Dedifferentiated amniotic fluid mesenchymal stem cell (primary cell): ENCODE results near the gene ECHS1.

ENCODE experiments used
- DNase-seq: peaks from one replicate; pipeline ENCODE4 v3.0.0-alpha.2; 2016; ENCODE audit errors: extremely low spot score

Gene ECHS1

DNA sequence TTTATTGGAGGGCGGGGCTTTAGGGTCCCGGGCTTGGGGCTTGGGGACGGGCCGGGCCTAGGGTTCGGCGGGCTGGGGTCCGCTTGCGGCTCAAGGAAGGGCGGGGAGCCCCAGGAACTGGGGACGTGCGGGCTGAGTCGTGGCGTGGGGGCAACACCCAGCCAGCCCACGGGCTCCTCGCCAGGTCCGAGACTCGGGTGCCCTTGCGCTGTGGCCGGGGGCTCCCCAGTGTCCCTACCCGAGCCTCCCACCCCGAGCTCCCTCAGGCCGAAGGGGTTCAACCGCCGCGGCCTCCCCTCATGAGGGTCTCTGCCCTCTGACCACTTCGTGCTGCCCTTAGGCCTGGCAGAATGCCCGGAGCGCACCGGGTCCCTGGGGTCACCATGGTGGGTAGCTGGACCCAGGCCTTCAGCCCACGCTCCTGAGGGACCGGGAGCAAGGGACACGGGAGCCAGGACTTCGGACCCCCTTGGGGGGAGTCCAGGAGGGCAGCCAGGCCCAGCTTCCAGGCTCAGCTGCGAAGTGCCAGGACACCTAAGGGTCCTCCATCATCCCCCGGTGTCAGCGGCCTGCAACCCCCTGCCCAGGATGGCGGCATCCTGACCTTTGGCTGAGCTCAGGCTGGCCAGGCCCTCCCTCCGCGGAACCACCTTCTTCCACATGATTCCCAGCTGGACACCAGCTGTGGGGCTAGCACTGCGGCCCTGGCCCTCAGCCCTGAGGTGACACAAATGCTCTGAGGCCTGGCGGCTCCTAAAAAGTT lies 14.8 kb downstream of the ECHS1 start:
- DNase-seq = no peak

DNA sequence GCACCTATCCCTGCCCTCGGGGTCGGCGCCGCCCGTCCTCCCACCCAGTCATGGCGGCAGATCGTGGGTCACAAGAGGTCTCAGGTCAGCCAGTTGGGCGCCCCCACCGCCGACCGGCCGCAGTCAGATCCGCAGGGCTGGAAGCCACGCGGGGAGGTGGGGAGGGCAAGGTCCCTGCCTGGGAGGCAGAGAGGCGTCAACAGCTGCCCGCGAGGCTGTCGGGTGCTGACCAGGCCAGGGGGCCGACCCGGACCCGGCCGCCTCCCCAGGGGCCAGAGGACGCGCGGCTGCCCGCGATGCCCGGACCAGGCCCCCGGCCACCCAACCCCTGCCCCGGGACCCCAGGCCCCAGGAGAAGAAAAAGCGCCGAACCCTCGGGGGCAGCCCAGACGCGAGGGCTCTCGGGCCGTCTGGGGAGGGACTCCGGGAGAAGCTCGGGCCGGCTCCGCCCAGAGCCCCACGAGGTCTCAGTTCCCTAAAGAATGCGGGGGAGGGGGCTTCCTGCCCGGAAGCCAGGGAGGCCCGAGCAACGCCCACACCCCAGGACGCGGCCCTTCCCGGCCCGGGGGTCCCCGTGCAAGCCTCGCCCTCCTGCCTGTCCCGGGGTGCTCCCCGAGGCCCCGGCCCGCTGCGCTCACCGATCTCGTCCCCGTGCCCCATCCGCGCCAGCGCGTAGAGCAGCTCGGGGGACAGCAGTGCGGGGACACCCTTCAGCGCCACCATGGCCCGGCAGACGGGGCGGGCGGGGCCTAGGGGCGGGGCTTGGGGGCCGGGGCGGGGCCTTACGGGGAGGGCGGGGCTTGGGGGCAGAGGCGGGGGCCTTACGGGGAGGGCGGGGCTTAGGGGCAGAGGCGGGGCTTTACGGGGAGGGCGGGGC lies 15.6 kb downstream of the ECHS1 start, which contains the start of gene FUOM:
TSS of gene FUOM (minus strand) at position 735 of the 877 bp plus-strand sequence. CDS start at position 723, 12 bp downstream.
- DNase-seq = no peak

DNA sequence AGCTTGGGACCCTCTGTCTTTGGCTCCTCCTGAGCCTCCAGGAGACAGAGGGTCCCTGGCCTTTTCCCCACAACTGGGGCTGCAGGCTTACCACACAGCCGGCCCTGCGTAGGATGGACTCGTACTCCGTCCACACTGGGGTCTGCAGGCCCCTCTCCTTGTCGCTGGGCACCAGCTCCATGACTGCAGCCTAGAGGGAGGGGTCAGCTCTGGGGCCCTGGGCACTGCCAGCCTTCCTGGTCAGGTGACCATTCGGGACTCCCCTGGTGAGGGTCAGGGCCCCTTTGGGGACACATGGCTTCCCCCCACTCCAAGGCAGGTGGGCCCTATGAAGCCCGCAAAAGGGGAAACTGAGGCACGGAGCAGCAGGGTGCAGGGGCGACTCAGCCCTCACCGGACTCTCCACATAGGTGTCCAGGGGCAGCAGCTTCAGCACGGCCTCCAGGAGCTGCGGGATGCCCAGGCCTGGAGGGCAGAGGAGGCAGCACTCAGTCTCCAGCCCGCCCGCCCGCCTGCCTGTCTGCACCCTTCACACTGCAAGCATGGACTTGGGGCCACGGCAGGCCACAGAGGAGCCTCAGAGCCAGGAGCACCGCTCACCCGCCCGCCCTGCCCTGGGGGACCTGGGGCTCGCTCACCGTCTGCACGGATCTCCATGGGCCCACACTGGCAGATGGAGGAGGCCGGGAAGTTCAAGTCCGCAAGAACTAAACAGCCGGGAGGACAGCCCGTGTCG lies 16.4 kb downstream of the ECHS1 start:
- DNase-seq = no peak

DNA sequence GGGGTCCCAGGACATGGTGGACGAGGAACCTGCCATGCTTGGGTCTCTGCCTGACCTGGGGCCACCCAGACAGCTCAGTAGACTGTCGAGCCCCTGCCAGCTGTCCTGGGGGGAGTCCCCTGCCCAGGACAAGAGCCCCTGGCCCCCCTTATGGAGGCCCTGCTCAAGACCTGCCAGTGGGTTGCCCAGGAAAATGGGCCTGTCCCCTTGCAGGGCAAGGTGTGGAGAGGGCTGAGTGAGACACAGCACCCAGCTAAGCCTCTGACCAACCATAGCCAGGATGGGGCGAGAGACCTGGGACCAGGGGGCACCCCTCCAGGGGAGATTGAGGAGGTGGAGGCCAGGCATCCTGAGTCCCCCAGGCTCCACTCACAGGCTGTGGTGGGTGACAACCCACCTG lies 17.2 kb downstream of the ECHS1 start:
- no peak for DNase-seq

DNA sequence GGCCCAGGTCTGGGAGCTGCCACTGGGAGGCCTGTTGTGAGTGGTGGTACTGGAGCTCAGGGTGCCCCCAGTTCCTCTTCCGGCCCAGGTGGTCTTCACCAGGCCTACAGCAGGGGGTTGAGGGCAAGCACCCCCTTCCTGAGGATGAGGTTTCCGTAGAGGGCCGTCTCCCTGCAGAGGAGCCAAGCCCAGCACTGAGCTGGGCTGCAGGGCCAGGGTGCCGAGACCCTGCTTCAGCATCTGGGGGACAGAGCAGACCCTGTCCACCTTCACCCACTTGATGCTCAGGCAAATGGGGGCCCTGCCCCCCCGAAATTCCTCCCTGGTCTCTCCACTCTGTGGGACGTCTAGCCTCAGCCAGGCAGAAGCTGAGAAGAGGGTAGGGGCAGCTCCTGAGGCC lies 17.9 kb downstream of the ECHS1 start:
- DNase-seq = no peak

DNA sequence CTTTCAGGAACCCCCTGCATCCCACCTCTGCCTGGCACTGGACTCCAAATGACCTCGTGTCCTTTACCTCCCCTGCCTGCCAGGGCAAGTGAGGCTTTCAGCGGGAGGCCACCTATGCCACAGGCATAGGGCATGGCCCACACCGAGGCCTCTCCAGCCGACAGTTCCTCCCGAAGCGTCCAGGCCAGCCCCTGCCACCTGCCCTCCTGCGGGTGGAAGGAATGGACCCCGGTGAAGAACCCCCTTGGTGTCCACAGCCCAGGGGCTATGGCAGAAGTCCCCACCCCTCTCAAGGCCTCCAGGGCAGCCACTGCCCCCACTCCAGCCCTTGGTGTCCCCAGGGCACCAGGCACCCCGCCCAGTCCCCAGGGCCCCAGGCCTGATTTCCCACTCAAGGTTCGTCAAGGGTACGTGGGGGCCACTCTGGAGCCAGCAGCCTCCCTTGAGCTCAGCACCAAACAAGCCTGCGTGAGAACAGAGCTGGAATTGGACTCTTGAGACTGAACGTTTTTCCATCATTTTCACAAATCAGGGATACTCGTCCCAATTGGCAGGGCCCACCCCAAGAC lies 18.4 kb downstream of the ECHS1 start:
- no peak for DNase-seq

DNA sequence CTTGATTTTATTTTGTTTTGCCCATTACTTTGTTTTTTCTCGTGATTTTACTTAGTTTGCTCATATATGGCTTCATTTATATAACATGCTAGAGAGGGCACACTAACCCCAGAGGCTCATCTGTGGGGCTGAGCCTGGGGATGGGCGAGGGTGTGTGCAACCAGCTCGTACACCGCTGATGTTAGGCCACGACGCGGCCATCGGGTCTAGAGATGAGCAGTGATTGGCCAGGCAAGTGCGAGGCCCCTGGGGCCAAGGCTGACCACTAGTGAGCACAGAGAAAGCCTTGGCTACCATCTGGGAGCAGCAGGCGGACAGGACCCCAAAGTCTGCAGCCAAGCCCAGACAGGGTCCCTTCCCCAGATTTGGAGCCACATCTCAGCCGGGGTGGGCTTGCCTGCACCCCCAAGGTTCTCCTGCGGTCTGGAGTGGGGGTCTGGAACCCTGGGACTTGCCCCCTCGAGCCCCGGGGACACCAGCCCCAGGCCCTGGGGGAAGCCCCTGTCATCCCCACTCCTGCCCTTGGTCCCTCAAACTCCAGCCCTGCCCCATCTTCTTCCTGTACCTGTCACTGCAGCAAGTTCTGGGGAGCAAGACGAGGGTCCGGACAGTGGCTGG lies 19.1 kb downstream of the ECHS1 start:
- no peak for DNase-seq

DNA sequence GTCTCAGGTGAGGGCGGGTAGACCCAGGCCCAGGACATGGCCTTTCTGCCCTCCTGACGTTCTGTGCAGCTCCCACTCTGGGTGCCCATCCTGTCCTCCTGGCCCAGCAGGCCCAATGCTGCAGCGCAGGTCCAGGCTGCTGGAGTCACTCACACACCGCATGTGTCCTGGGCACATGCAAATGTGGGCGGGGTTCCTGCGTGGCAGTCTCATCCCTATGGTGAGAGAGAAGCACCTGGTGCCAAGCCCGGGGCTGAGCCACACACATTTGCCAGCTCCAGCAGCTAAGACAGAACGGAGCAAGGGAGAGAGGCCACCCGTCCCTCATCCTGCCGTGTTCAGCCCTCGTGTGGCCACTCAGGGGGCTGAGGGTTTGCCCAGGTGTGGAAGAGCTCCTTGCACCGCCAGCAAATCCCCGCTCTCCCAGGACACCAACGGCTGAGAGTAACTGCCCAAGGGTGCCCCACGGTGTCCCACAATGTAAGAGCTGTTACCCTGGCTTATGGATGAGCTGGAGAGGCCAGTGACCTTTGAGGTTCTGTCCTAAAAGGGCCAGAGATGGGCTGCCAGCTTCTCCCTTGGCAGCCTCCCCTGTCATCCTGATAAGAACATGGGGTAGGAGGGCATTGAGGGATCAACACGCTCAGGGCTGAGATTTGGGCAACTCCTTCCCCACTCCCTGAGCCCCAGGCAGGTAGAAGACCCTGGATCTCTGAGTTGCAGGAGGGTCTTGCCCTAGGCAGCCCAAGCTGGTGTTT lies 19.8 kb downstream of the ECHS1 start:
- no peak for DNase-seq

DNA sequence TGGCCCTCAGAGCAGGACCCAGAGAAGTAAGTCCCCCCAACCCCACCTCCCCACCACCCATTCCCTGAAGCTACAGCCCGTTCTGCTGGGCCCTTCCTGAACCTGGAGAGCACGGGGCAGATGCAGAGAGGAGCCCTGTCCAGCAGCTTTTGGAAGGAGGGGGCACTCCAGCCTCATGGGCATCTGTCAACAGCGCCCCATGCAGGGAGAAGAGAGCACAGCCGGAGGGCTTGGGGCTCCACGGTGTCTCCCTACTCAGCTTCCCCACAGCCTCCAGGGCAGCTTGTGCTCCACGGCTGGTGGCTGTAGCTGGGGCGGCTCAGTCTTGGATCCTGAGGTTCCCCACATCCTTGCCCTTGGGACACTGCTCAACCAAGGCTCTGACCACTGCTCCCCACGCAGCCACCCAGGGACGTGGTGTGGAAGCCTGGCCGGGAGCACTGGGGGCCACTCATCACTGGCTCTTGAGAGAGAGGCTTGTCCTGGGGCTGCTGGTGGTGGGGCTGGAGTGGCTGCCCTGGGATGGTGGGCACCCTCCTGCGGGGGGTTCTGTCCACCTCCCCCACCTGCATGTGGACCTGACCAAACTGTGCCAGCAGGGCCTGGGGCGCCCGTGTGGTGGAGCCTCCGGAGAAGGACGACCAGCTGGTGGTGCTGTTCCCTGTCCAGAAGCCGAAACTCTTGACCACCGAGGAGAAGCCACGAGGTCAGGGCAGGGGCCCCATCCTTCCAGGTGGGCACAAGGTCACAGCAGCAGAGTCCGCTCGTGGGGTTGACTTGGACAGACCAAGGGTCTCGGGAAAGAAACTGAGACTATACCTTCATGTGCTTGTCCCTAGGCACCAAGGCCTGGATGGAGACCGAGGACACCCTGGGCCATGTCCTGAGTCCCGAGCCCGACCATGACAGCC lies 21.5 kb downstream of the ECHS1 start:
- DNase-seq = no peak

DNA sequence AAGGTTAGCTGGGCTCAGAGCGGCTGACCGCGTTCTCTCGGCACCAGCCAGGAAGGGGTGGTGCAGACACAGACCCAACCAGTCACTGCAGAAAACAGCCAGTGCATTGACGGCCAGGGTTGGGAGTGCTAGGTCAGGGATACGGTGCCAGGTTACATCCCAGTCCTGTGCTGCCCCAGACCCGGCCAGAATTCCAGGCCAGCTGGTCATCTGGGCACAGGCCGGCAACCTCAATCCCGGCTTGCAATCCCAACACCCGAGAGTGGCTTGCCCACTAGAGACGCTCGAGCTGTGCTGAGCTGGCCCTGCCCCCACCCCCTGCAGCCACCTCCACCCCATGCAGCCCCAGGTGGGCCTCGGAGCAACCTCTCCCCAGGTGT lies 22.2 kb downstream of the ECHS1 start:
- DNase-seq = no peak

DNA sequence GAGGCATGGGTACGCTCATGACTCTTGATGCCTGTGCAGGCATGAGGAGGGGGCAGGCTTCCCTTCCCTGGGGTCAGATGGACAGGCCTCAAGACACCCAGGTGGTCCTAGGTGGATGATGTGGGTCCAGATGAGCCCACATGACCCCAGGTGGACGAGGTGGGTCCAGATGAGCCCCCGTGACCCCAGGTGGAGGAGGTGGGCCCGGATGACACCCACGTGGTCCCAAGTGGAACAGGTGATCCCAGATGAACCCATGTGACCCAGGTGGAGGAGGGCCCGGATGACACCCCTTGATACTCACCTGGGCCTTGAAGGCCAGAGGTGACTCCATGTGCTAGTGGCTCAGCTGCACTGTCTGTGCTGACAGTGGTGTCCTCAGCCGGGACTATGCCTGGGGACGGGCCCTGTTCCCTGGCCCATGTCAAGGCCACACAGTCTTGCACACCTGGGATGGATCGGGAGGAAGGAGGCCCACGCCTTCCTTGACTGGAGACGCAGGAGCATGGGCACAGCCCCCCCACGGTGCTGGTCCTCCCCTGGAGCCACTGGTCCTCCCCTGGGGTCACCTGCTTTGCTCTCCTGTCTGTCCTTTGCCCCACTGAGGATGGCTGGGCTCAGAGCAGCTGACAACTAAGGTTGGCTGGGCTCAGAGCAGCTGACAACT lies 22.7 kb downstream of the ECHS1 start:
- no peak for DNase-seq

DNA sequence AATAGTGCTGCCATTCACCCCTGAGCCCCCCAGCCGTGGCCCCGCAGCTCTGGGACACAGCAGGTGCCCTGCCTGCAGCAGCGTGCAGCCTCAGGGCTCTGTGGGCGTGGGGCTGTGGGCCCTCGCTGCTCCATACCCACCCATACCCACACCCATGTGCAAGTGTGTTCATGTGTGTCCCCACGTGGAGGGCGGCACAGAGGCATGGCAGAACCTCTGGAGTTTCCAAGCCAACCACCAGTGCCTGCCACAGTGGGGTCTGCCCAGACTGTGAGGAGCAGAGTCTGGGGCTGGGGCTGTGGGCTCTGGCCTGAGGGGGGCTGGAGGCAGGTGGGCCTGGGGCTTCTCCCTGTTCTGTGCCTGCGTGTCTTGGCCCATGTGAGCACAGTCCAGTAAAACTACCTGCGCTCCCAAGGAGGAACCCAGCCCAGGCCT lies 23.6 kb downstream of the ECHS1 start:
- DNase-seq = no peak

DNA sequence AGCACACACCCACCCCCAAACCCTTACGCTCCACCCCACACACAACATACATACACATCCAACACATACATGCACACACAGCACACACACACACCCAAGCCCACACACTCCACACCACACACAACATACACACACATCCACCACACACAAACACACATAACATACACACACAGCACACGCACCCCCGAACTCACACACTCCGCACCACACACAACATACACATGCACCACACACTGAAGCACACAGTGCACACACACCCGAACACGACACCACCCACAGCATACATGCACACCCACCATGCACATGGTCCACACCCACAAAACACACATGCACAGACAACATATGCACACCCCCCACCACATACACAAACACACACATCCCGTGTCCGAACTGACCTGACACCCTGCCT lies 24.0 kb downstream of the ECHS1 start:
- no peak for DNase-seq

DNA sequence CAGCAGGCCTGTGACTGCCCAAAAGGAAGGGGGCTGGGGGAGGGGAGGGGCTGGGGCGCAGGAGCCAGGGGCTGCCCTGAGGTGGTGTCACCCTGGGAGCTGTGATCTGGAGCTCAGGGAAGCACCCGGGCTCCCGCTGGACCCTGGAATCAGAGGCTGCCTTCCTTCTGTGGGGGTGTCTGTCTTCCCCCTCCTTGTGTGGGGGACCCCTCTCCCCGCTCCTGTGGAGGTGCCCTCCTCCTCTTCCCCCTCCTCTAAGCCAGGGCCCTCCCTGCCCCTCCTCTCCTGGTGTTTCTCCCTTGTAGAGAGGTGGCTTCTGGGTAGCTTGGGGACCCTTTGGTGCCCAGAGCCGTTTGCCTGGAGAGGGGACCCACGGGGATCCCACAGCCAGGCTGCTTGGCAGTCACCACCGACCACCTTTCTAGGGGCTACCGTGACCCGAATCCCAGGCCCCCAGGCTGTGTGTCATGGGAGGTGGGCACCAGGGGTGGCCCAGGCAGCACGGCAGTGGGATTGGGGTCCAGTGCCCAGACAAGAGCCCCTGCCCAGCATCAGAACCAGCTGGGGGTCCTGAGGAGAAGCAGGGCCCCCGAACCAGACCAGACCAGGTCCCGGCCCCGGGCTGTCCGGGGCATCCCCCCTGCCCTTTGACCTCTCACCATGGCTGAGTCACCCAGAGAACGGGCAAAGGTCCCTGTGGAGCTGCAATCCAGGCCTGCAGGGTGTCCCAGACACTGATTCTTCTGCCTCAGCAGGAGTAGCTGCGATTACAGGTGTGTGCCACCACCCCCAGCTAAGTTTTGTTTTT lies 25.2 kb downstream of the ECHS1 start:
- no peak for DNase-seq

DNA sequence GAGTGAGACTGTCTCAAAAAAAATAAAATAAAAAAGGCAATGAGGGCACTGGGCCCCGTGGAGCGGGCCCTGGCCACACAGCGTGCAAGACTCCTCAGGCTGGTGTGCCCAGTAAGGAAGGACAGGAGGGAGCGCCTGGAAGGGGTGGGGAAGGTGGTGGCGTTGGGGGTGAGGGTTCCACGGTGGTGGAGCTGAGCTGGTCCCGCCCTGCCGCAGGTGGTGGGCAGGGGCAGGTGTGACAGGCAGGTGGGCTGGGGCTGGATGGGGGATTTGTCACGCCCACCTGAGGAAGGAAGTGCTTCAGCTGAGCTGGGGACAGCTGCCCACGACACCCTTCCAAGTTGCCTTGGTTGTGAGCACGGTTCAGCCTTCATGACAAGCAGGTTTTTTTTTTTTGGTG lies 26.7 kb downstream of the ECHS1 start:
- DNase-seq = no peak

DNA sequence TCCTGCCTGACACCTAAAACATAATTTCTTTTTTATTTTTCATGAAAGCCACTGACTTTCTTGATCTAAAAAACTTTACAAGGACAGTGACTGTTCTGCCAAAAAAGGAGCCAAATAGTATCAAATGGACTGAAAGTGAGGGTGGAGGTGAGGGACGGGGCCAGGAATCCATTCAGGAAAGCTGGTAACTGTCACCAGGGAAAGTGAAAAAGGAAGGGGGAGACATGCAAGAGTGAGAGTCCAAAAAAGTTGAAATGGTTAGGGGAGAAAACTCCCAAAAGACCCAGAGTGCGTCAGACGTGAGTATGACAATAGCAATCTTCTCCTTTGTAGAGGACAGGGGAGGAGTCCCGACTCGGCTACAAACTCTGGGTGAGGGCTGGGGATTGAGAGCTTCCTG lies 28.9 kb downstream of the ECHS1 start:
- DNase-seq = no peak

DNA sequence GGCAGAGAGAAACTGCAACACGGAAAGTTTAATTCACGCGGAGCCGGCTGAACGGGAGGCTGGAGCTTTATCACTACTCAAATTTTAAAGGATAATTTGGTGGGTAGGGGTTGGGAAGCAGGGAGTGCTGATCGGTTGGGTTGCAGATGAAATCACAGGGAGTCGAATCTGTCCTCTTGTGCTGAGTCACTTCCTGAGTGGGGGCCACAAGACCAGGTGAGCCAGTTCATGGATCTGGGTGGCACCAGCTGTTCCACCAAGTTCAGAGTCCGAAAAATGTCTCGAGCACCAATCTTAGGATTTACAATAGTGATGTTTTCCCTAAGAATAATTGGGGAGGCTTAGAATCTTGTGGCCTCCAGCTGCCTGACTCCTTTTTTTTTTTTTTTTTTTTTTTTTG lies 29.6 kb downstream of the ECHS1 start:
- DNase-seq = no peak

DNA sequence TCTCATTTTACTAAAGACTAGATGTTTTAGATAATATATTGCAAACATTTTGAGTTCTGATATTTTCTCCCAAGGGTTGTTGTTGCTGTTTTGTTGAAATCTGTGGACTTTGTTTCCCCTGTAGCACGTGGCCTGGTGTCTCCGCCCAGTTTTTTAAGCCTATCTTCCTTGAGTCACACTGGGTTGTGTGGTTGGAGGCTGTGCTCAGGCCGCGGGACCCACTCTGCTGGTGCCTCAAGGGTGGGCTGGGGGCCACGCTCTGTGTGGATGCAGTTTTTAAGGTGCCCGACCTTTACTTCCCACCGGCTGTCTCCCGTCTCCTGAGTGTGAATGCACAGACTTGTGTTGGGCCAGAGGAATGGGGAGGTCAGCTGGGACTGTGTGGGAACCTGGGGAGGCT lies 30.2 kb downstream of the ECHS1 start:
- DNase-seq = no peak
